Measurements from ENCODE around the gene XPO6.
"Not testable (repeated sequence)": the region's sequence is repeated elsewhere in the genome, so short reads cannot be mapped to it uniquely, and the experiment has no call there.

Gene XPO6

DNA sequence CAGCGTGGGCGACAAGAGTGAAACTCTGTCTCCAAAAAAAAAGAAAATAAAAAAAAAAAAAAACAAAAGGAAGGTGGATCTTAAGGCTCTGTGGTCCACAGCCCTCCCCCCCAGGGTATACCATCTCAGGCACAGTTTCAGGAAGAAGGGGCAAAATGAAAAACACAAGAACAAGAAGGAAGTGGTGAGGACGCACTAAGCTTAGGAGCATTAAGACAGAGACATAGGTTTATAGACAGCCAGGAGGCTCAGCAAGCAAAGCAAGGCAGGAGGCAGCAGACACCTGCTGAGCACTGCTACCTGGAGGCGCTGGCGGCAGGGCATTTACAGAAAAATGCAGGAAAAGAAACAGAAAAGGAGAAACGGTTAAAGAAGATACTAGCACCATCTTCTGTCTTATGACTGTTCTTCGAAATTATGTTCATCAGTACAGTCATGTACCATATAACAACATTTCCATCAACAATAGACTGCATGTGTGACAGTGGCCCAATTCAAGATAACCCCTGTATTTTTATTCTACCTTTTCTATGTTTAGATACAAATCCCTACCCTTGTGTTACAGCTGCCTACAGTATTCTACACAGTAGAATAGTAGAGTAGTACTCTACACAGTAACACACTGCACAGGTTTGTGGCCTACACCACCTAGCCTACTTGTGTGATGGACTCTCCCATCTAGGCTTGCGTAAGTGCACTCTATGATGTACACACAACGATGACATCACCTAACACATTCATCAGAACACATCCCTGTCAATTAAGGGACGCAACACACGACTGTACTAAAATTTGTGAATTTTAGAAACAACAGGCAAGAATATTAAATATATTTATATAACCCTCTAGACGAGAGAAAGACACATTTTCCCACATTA lies 62.5 kb downstream of the XPO6 start:
- no peak for FAIRE-seq

GRCh38 chr16:28146536-28146935 lies 65.2 kb downstream of the XPO6 start:
- no peak for FAIRE-seq

GRCh38 chr16:28145796-28146195 lies 66.0 kb downstream of the XPO6 start:
- FAIRE-seq, result no peak

DNA sequence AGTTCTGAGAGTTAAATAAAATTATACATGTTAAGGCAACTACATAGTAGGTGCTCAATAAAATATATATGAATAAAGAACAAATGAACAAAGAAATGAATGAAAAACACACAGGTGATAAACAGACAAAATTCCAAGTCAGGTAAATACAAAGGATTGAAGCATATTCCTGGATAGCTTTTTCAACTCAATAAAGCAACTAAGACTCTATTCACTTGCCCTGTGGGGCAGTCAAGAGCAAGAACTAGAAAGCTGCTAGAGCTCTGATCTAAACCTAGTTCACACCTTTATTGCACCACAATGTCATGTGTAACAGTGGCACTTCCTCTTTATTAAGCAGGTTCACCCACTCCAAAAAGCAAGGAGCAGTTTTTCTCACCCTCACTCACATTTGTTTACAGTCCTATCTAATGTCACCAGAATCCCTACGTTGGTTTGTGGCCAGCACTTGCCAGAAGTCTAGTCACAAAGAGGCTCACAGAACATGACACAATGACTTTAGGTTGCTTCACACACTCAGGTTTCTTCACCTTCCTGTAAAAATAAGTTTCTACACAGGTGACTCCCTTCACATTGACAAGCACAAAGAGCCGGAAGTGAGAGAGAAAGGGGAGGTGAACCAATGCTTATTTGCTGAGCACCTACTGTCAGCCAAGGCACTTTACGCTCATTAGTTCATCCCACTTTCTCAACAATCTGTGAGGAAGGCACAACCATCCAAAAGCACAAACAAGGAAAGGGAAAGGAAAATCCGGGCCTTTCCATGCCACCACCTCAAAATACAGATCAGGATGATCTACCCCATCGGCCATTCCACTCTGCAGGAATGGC lies 70.8 kb downstream of the XPO6 start:
- no peak for FAIRE-seq

DNA sequence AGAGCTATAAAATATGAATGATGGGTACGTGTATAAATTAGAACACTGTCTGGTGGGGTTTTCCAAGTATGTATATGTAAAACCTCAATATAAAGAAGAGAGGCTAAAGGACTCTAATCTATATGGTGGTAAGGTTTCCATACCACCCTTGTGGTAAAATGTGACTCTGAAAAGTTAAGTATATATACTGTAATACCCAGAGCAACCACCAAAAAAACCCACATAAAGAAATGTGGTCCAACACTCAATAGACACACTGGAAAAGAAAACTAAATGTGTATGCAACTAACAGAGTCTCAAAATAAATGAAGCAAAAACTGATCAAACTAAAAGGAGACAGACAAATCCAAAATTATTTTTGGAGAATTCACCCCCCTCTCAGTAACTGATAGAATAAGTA lies 72.2 kb downstream of the XPO6 start:
- no peak for FAIRE-seq

GRCh38 chr16:28136751-28137434 lies 74.9 kb downstream of the XPO6 start:
- no peak for FAIRE-seq

GRCh38 chr16:28133666-28134065 lies 78.1 kb downstream of the XPO6 start:
- FAIRE-seq, result no peak

DNA sequence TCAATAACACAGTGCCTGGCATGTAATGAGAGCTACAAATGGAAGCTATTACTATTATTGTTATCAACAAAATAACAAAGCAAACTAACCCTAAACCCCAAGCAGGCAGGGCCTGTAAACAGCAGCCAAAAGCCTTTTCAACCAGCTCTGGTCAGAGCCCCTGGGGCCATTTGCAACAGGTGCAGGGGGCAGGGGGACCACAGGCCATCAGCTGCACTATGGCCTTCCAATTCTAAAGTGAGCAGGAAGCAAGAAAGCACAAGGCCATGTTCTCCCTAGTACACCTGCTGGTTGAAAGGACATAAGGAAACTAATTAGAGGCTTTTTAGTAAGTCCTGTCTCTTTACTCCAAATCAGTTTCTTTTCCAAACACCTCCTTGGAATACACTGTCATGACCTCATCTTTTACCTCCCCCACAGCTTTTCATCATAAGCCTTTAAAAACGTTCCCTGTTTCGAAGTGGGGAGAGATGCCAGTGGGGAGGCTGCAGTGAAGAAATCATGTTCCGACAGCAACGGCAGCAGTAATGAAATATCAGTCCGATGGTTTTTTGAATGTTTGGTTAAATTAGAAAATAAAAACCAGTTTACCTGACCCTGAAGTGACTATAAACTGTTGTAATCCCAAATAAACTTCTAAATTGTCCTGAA lies 79.9 kb downstream of the XPO6 start:
- no peak for FAIRE-seq

- FAIRE-seq, result no peak
Measured at GRCh38 chr16:28131181-28131580, 80.6 kb downstream of the XPO6 start.

DNA sequence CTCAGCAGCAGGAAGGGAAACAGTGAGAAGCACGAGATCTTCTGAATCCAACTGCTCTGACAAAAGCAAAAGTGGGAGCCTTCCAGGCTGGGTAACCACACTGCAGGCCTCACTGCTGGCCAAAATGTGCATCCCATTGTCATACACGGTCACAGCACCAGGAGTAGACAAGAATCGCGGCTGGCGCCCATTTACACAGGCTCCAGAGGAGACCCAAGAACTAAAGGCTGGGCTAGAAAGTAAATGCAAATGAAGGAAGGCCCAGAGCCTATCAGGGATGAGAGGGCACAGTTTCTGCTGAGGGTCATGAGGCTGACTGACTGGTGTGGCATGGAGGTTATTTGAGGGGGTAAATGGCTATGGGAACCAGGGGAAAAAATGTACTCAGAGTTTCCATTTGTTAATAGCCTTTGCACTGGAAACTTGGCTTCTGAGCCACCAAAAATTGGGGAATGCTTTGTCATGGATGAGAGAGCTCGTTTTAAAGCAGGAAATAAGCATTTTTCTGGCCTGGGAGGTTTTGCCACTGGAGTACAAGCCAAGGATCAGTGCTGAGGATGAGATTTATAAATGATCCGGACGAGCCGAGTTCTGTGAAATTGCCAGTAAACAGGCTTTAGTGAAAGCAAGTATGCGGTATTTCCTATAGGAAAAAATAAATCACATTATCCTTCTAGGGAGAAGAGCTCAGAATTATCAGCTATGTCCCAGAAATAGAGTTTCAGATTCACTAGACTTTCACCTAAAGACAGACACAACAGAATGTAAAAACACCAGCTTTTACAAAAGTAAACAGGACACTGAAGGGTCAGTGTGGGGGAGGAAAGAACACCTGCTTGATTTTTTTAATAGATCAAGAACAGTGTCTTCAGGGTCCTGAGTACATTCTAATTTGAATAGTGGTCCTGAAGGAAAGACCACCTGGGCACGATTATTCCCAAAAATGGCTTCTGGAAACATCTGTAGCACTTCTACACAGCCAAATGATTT lies 81.4 kb downstream of the XPO6 start:
- no peak for FAIRE-seq

- FAIRE-seq, result no peak
Measured at GRCh38 chr16:28126684-28127620, 84.8 kb downstream of the XPO6 start.

- no peak for FAIRE-seq
Measured at GRCh38 chr16:28125592-28125991, 86.2 kb downstream of the XPO6 start.

GRCh38 chr16:28121527-28121926 lies 90.2 kb downstream of the XPO6 start:
- no peak for FAIRE-seq

GRCh38 chr16:28120754-28121153 lies 91.0 kb downstream of the XPO6 start:
- FAIRE-seq, result no peak

DNA sequence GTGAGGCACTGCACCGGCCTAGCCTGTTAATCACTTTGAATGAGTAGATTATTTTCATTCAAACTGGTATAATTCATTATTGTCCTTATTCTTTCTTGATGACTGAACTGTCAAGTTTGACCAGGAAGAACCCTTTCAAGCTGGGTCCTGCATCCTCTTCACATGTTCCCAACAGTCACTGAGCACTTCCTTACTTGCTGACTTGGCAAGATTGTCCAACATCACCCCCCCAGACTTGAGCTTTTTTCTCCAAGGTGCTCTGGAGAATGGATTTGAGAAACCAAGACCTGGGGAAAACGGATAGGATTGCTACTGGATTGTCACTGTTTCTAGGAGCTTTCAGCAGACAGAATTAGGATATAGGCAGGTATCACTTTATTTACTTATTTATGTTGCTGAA lies 93.1 kb downstream of the XPO6 start:
- FAIRE-seq, result no peak

DNA sequence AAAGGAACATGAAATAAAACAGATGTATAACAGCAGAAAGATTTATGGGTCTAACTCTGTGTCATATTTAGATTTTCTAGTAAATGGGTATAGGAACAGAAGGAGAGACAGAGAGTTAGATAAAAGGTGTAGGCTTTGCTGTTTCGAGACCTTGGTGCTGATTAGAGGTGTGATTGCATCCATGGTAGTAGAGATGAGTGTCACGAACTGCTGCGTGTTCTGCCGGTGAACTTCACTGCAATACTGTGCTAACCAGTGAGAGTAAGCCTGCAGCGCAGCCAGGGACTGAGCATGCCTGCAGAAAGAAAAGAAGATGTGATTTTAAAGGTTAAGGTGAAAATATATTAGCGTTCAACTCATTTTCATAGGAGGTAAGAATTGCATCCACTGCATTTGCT lies 94.6 kb downstream of the XPO6 start:
- no peak for FAIRE-seq

GRCh38 chr16:28115866-28116265 lies 95.9 kb downstream of the XPO6 start:
- not testable (repeated sequence) for FAIRE-seq

- no peak for FAIRE-seq
Measured at GRCh38 chr16:28112908-28113307, 98.9 kb downstream of the XPO6 start.

GRCh38 chr16:28110977-28111376 lies 100.8 kb downstream of the XPO6 start:
- no peak for FAIRE-seq

GRCh38 chr16:28110479-28110878 lies 101.3 kb downstream of the XPO6 start:
- FAIRE-seq, result no peak

Measured in islet of Langerhans (tissue), 1 donor.